SU-DHL-6 (cell line): ENCODE measurements around the gene MBOAT7.
"Not testable (repeated sequence)": the region's sequence is repeated elsewhere in the genome, so short reads cannot be mapped to it uniquely, and the experiment has no call there.

Source experiments
- H2AFZ ChIP-seq: fragments of 200-600 bp; sonication (generic); 2 replicates; pipeline ENCODE4 v1.6.1; 2014; ENCODE audit warnings: low read depth, mild to moderate bottlenecking, moderate library complexity, mixed read lengths, antibody characterized with exemption, low read length; ENCODE audit not compliant: severe bottlenecking
- H3F3A ChIP-seq: fragments of 200-600 bp; shearing (Covaris generic); 2 replicates; pipeline ENCODE4 v1.6.0; 2016; ENCODE audit warnings: antibody characterized with exemption, mild to moderate bottlenecking; ENCODE audit not compliant: insufficient read depth
- H3K27ac ChIP-seq: fragments of 200-600 bp; sonication (generic); 2 replicates; pipeline ENCODE4 v1.5.1; 2016; ENCODE audit warnings: low read depth, mild to moderate bottlenecking, low read length, moderate library complexity, mixed read lengths
- H3K27me3 ChIP-seq: fragments of 200-600 bp; sonication (generic), shearing (Covaris generic); 2 replicates; pipeline ENCODE4 v1.6.0; 2014; ENCODE audit warnings: mild to moderate bottlenecking, low read length
- H3K36me3 ChIP-seq: fragments of 200-600 bp; sonication (generic); 2 replicates; pipeline ENCODE4 v1.6.1; 2014; ENCODE audit warnings: mild to moderate bottlenecking, low read length, mixed read lengths
- H3K4me2 ChIP-seq: fragments of 300-600, 200-600 bp; shearing (Covaris generic), sonication (generic); 2 replicates; pipeline ENCODE4 v1.6.0; 2014; ENCODE audit warnings: low read length, low read depth, mild to moderate bottlenecking; ENCODE audit not compliant: poor library complexity, severe bottlenecking
- H3K4me3 ChIP-seq: fragments of 200-600 bp; sonication (generic); 2 replicates; pipeline ENCODE4 v1.5.1; 2014; ENCODE audit warnings: antibody characterized with exemption, low read length, mild to moderate bottlenecking, mixed read lengths; ENCODE audit not compliant: insufficient read depth, poor library complexity, severe bottlenecking
- H3K79me2 ChIP-seq: fragments of 200-600 bp; sonication (generic); 2 replicates; pipeline ENCODE4 v1.6.1; 2014; ENCODE audit warnings: mild to moderate bottlenecking, low read length, moderate library complexity; ENCODE audit not compliant: insufficient read depth
- H3K9ac ChIP-seq: fragments of 200-600 bp; sonication (generic); 2 replicates; pipeline ENCODE4 v1.7.0; 2014; ENCODE audit warnings: mild to moderate bottlenecking, low read length
- H3K9me2 ChIP-seq: fragments of 200-600 bp; sonication (generic); replicated peaks from 2 replicates; pipeline ENCODE4 v1.6.1; 2014; ENCODE audit warnings: low read length; ENCODE audit not compliant: insufficient read depth
- H3K9me3 ChIP-seq: fragments of 200-600 bp; sonication (generic); 2 replicates; pipeline ENCODE4 v1.6.1; 2014; ENCODE audit warnings: low read length, mixed read lengths; ENCODE audit not compliant: insufficient read depth
- H4K20me1 ChIP-seq: fragments of 200-600 bp; sonication (generic); 2 replicates; pipeline ENCODE4 v1.6.1; 2014; ENCODE audit warnings: low read depth, mild to moderate bottlenecking, antibody characterized with exemption, low read length, moderate library complexity, mixed read lengths
- EZH2phosphoT487 ChIP-seq: fragments of 200-600 bp; sonication (generic), shearing (Covaris generic); conservative IDR thresholded peaks from 2 replicates; pipeline ENCODE4 v1.6.1; 2018; ENCODE audit warnings: mild to moderate bottlenecking, antibody characterized with exemption, low read length, moderate library complexity, mixed read lengths
- TF ChIP-seq, protein P1 (sequence below): fragments of 200-600 bp; sonication (generic); IDR thresholded peaks from one replicate; pipeline ENCODE4 v1.5.1; 2017; ENCODE audit warnings: antibody characterized with exemption, mild to moderate bottlenecking, low read length, moderate library complexity; ENCODE audit not compliant: insufficient read depth, poor library complexity, severe bottlenecking

Gene MBOAT7

DNA sequence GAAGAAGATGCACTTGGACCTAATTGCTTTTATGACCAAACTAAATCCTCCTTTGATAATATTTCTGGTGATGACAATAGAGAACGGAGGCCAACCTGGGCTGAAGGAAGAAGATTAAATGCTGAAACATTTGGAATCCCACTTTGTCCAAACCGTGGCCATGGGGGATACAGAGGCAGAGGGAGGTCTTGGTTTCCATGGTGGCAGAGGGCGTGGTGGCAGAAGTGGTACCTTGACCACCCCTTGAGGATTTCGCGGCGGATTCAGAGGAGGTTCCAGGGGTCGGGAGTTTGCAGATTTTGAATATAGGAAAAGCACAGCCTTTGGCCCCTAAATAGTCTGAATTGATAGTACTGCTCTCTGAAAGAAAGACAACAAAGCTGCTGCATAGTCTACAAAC lies 40.7 kb upstream of the MBOAT7 start:
- no peak overlapping the region for H2AFZ ChIP-seq
- TF ChIP-seq EZH2phosphoT487 = no peak
- TF ChIP-seq, protein P1, sequence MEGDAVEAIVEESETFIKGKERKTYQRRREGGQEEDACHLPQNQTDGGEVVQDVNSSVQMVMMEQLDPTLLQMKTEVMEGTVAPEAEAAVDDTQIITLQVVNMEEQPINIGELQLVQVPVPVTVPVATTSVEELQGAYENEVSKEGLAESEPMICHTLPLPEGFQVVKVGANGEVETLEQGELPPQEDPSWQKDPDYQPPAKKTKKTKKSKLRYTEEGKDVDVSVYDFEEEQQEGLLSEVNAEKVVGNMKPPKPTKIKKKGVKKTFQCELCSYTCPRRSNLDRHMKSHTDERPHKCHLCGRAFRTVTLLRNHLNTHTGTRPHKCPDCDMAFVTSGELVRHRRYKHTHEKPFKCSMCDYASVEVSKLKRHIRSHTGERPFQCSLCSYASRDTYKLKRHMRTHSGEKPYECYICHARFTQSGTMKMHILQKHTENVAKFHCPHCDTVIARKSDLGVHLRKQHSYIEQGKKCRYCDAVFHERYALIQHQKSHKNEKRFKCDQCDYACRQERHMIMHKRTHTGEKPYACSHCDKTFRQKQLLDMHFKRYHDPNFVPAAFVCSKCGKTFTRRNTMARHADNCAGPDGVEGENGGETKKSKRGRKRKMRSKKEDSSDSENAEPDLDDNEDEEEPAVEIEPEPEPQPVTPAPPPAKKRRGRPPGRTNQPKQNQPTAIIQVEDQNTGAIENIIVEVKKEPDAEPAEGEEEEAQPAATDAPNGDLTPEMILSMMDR = no peak
- H3K9me2 ChIP-seq = no peaks in the 10 kb centered on the region
- no peak overlapping the region for H3K4me2 ChIP-seq
- no peaks in the 10 kb centered on the region for H3K27me3 ChIP-seq
- H3K4me3 ChIP-seq = no peak overlapping the region
- H3K79me2 ChIP-seq = no peaks in the 10 kb centered on the region
- H3K9me3 ChIP-seq = no peaks in the 10 kb centered on the region
- H3K9ac ChIP-seq = no peak overlapping the region
- H3K27ac ChIP-seq = no peak overlapping the region
- H4K20me1 ChIP-seq = no peaks in the 10 kb centered on the region
- no peaks in the 10 kb centered on the region for H3K36me3 ChIP-seq
- H3F3A ChIP-seq = no peaks in the 10 kb centered on the region

DNA sequence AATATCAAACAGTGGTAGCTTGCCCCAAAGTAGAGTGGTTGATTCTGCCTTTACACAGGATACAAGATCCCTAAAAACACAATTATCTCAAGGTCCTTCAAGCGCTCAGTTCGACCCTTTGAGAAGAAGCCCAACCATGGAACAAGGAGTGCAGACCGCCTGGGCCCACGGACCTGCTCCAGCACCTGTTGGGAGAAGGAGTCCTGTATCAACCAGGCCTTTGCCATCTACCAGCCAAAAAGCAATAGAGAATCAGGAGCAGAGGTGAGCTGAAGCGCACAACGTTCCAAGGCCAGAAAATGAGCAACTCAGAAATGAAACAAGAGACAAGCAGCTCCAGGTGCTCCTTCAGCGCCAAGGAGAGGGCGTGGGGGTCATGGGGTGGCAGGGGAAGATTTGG lies 39.8 kb upstream of the MBOAT7 start:
- Histone ChIP-seq H3K27ac (no peak overlapping the region), H2AFZ (no peak overlapping the region), H3K4me3 (no peak overlapping the region), H4K20me1 (no peaks in the 10 kb centered on the region), H3F3A (no peaks in the 10 kb centered on the region), H3K9me3 (no peaks in the 10 kb centered on the region), H3K27me3 (no peaks in the 10 kb centered on the region), H3K9ac (no peak overlapping the region), H3K9me2 (no peaks in the 10 kb centered on the region), H3K79me2 (no peaks in the 10 kb centered on the region), H3K36me3 (no peaks in the 10 kb centered on the region), H3K4me2 (no peak overlapping the region)
- no peak for TF ChIP-seq EZH2phosphoT487
- TF ChIP-seq, protein P1 = no peak

DNA sequence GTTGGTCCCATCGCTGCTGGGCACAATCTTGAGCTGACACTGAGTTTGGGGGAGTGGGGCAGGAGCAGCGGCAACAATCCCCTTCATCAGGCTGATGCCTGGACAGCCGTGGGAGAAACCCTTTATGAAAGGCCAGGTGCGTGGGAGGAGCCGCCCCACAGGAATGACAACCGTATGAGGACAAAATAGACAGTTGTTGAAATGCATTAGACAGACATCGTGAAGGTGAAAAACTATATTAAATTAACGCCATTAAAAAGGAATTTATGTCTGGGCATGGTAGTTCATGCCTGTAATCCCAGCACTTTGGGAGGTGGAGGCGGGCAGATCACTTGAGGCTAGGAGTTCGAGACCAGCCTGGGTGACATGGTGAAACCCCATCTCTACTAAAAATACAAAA lies 35.2 kb upstream of the MBOAT7 start:
- H3K79me2 ChIP-seq, H2AFZ ChIP-seq, H3K9me2 ChIP-seq, H3K4me3 ChIP-seq, H3K27ac ChIP-seq, H3F3A ChIP-seq, H3K4me2 ChIP-seq, H3K9ac ChIP-seq, H3K27me3 ChIP-seq, H4K20me1 ChIP-seq, H3K36me3 ChIP-seq, H3K9me3 ChIP-seq: not testable (repeated sequence)

DNA sequence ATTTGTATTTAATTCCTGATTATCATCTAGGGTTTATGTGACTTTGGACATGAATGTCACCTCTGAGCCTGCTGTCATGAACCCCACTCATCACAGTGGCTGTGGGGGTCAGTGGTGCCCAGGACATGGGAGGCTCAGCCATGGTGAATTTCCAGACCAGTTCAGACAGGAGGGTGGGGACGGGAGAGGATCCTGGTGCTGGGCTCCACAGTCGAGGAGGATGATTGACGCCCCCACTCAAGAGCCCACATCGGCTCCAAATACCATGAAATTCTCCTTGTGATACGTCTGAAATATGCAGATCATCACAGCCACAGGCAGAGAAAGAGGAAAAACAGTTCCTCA lies 34.5 kb upstream of the MBOAT7 start:
- not testable (repeated sequence) for H3K27me3 ChIP-seq, H2AFZ ChIP-seq, H3K36me3 ChIP-seq, H3K79me2 ChIP-seq, H3K4me3 ChIP-seq, H3K9me2 ChIP-seq, H3K9me3 ChIP-seq, H3K9ac ChIP-seq, H3K4me2 ChIP-seq, H4K20me1 ChIP-seq, H3F3A ChIP-seq, H3K27ac ChIP-seq

DNA sequence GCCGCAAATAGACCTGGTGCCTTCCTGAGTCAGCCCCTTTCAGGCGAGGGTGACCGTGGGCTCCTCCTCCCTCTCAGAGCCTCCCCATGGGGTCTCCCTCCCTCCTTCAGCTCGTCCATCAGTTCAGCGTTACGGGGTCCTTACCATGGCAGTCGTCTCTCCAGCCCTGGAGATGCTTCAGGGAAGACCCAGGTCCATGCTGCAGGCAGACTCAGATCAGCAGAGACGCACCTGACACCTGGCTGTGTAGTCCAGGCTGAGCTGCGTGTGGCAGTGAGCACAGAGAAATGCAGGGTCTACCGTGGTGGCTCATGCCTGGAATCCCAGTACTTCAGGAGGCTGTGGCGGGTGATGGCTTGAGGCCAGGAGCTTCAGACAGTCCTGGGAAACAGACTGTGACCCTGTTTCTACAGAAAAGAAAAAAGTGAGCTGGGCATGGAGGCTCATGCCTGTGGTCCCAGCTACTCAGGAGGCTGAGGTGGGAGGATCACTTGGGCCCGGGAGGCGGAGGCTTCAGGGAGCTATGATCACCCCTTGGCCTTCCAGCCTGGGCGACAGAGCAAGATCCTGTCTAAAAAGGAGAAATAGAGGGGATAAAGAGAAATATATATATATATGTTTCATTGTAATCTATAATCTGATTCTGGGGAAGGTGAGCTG lies 34.0 kb upstream of the MBOAT7 start:
- H3K4me3 ChIP-seq, H3K27me3 ChIP-seq, H3F3A ChIP-seq, H4K20me1 ChIP-seq, H3K9me3 ChIP-seq, H3K4me2 ChIP-seq, H3K27ac ChIP-seq, H3K36me3 ChIP-seq, H2AFZ ChIP-seq, H3K9me2 ChIP-seq, H3K79me2 ChIP-seq, H3K9ac ChIP-seq: not testable (repeated sequence)

DNA sequence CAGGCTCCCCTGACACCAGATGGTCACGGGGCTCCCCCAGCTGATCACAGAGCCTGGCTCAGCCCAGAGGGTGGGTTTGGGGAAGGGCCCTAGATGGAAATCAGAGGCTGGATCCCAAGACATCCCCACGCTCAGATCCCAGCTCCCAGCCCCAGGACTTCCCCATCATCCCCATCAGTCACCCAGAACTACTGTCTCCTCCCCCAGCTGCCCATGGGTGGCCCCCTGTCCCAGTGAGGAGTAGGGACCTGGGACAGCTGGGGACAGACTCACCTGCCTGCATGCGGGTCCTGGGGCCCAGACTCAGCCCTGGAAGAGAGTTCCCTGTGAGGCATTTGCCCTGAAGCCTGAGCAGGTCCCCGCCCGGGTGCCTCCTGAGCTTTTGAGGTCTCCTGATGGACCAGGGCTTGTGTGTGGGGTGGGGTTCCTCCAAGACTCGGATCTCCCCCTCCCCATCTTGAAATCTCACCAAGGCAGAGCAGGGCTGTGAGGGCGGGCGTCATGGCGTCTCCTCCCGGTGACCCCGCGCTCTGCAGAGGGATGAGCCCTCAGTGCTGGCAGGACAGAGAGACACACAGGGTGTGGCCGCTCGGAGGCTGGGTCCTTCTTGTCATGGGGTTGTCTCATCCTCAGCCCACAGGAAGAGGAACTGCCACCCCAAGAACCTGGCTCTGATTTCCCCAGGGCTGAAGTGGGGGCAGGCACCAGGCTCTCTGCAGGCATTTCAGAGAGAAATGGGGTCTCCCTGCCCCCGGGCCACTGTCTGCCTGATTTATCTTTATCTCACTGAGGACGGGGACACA lies 33.3 kb upstream of the MBOAT7 start, which contains the start of gene LILRB3:
Gene LILRB3, minus strand, starts transcription at position 534 of the 803 bp plus-strand sequence. Its CDS starts 31 bp downstream, at position 503.
- not testable (repeated sequence) for H3K79me2 ChIP-seq, H3K27ac ChIP-seq, H3K9ac ChIP-seq, H2AFZ ChIP-seq, H3K4me3 ChIP-seq, H3K27me3 ChIP-seq, H3K9me3 ChIP-seq, H3K36me3 ChIP-seq, H3K9me2 ChIP-seq, H3K4me2 ChIP-seq, H3F3A ChIP-seq, H4K20me1 ChIP-seq
